Activated CD4-positive, alpha-beta T cell treated with anti-CD3 and anti-CD28 coated beads, Interleukin-2, Interleukin-6, amounts not matched to agents 100 ng/mL and 50 ng/mL, durations not matched to agents 16 hours and 8 hours (primary cell): ENCODE measurements around the gene STOM.
A peak's percentile ranks its signal among the peaks of the same experiment; 100 is the strongest.
"Not testable (repeated sequence)": the region's sequence is repeated elsewhere in the genome, so short reads cannot be mapped to it uniquely, and the experiment has no call there.

ENCODE experiments used
- DNase-seq: peaks from one replicate; pipeline ENCODE4 v3.0.0-alpha.2; 2020

The STOM gene, protein sequence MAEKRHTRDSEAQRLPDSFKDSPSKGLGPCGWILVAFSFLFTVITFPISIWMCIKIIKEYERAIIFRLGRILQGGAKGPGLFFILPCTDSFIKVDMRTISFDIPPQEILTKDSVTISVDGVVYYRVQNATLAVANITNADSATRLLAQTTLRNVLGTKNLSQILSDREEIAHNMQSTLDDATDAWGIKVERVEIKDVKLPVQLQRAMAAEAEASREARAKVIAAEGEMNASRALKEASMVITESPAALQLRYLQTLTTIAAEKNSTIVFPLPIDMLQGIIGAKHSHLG

DNA sequence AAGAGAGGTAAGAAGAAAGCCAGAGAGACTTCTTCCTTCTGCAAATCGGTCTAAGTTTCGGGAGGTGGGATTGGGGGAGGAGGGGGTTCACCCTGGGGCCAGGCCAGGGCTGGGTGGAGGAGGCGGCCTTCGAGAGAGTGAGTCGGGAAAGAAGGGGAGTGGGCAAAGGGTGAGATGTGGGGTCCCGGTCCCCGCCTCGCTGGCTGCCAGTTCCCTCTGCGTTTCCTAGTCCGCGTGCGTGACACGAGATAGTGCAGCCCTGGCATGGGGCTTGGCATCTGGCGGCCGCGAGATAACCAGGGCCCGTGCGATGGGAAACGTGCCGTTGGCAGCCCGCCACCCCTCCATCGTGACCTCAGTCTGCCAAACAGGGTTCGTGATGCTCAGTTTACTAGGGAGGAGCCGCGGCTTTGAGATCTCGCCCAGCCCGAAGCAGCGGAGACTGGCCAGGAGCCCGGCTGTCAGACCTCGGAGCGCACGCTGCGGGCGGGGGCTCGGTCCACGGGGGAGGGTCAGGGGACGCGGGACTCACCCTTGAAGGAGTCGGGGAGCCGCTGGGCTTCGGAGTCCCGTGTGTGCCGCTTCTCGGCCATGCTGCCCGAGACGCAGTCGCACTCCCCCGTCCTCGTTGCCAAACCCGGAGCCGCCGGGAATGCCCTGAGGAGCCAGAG lies at the start of gene STOM:
Gene STOM (minus strand): TSS at position 656 of the 671 bp plus-strand sequence. CDS start 63 bp downstream, at position 593.
- no peak for DNase-seq

DNA sequence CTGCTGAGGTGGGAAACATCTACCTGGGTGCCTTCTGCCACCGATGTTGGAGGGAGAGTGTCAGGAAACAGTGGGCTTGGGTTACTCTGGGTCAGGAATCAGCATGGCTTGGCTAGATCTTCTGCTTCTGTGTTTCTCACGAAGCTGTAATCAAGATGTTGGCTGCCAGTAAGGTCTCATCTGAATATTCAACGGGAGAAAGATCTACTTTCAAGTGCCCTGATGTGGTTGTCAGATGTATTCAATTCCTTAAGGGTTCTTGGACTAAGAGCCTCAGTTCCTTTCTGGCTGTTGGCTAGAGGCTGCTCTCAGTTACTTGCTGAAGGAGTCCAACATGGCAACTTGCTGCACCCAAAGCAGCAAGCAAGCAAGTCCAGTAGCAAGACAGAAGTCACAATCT lies 41.9 kb upstream of the STOM start:
- no peak for DNase-seq

DNA sequence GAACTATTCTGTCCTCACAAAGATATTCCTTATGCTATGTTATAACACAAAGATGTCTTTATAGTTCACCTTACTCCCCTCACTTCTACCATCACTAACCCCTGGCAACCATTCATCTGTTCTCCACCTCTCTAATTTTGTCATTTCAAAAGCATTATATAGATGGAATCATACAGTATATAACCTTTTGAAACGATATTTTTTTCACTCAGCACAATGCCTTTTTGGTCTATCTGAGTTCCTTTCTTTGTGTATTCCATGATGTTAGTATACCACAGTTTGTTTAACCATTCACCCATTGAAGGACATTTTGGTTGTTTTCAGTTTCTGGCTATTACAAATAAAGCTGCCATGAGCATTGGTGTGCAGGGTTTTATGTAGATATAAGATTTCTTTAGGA lies 35.8 kb upstream of the STOM start:
- no peak for DNase-seq

- no peak for DNase-seq
These were observed 34.9 kb upstream of the STOM start for GRCh38 chr9:121404906-121405305.

GRCh38 chr9:121399883-121400607 lies 30.0 kb upstream of the STOM start:
- DNase-seq, result peak; percentile 65

GRCh38 chr9:121399126-121399882 lies 29.3 kb upstream of the STOM start:
- no peak for DNase-seq

DNA sequence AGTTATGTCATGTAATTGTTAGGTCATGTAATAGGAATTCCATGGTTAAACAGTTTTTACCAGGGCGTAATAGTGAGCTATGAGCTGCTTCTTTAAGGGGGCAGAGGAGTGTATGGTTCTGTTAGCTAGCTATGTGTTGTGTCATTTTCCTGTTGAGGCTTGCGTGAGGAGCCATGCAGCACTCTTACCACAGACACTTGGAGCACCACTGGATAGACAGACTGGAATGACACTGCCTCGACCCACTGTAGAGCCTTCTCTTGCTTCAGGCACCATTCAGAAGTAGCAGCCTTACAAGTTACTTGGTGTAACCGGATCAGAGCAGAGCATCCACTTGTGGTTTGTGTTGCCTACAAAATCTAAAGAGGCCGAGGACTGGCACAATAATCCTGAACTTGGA lies 28.3 kb upstream of the STOM start:
- no peak for DNase-seq

- not testable (repeated sequence) for DNase-seq
These were observed 27.2 kb upstream of the STOM start for GRCh38 chr9:121397277-121397676.

DNA sequence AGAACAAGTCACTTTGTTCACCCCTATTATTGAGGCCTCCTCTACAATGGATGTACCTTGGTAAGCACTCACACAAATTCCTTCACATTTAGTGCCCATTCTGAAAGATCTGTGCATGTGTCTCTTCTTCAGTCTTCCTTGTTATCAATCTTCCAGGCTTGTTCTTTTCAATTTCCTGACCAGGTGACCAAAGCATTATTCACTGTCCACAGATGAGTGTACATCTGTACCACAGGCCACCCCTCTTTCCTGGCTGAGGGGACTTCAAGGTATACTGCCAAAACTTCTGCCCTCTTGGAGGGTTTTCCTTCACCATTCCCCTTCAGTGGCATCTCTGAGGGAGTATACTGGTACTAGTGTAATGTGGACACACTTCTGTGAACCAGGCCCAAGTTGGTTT lies 25.5 kb upstream of the STOM start:
- DNase-seq, result peak; percentile 6

GRCh38 chr9:121394292-121394691 lies 24.2 kb upstream of the STOM start:
- no peak for DNase-seq

GRCh38 chr9:121393318-121393717 lies 23.3 kb upstream of the STOM start:
- DNase-seq, result peak; percentile 9

DNA sequence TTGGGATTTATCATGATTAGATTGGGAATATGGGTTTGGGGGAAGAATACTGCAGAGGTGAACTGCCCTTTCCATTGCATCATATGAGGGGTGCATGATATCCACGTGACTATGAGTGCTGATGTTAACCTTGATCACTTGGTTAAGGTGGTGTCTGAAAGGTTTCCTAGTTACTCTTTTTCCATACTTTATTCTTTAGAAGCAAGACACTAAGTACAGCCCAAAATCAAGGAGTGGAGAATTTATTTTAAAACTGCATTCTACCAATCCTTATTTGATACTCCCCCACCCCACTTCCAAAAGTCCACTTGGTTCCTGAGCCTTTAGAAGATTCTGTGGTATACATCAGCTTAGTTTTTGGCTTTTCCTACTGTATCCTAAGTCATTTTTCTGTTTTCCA lies 20.3 kb upstream of the STOM start:
- no peak for DNase-seq

DNA sequence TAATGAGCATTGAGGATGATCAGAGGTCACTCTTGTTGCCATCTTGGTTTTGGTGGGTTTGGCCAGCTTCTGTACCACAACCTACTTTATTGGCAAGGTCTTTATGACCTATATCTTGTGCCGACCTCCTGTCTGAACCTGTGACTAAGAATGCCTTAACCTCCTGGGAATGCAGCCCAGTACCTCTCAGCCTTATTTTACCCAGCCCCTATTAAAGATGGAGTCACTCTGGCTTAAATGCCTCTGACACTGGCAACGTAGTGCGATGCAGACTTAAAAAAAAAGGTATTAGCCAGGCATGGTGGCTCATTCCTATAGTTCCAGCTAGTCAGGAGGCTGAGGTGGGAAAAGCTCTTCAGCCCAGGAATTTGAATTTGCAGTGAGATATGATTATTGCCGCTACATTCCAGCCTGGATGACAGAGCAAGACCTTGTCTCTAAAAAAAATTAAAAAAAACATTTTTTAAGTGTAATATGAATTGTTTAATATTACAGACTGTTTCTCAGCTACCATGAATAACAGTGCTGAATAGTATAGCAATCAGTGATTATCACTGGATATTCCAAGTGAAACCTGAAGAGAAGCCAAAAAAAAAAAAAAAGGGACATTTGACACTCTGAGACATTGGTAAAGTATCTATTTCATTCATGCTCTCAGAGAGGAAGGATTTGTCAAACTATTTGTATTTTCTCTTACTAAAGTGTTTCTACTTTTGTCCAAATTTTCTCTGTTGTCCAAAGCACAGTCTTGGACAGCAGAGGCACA lies 18.3 kb upstream of the STOM start:
- DNase-seq, result no peak

DNA sequence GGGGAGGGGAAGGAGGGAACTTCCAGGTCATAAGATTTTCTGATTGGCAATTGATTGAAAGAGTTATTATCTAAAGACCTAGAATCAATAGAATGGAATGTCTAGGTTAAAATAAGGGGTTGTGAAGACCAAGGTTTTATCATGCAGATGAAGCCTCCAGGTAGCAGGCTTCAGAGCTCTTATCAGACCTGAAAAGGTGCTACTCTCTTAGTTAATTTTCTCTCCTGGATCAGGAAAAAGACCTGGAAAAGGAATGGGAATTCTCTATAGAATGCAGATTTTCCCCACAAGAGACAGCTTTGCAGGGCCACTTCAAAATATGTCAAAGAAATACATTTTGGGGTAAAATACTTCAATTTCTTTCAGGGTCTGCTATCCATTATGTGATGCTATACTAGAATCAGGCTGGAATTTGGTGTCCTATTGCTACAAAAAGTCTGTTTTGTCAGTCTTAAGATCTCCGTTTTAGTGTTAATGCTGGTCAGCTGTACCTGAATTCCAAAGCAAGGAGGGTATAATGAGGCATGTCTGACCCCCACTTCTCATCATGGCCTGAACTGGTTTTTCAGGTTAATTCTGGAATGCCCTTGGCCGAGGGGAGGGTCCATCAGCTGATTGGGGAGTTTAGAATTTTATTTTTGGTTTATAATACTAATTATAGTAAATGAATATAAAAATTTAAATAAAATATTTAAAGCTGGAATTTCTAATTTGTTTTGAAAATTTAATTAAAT lies 16.6 kb upstream of the STOM start:
- DNase-seq, result no peak

GRCh38 chr9:121383715-121384114 lies 13.7 kb upstream of the STOM start:
- no peak for DNase-seq

- DNase-seq, result no peak
These were observed 10.8 kb upstream of the STOM start for GRCh38 chr9:121380846-121381245.

DNA sequence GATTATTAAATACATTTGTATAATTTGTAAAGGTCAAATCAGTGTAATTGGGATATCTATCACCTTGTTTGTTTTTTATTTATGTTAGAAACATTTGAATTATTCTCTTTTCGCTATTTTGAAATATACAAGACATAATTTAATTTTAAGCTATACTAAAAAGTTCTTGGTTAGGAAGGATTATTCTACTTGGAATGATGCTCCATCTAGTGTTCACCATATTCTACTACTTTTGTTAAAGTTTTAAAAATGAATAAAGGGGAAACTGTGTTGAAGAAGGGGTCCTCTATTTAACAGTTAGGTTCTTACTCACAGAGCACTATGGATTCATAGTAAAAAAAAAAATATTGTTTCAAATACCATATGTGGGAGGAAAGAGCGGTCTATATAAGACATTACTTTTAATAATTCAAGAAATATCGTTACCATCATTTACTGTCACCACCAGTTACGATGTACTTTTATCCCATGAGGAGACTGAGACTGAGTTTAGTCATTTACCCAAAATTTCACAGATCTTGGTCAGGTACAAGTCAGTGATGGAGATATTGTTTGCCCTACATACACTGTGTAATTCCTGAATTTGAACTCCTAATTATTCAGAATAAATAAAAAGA lies 6.3 kb upstream of the STOM start:
- no peak for DNase-seq

DNA sequence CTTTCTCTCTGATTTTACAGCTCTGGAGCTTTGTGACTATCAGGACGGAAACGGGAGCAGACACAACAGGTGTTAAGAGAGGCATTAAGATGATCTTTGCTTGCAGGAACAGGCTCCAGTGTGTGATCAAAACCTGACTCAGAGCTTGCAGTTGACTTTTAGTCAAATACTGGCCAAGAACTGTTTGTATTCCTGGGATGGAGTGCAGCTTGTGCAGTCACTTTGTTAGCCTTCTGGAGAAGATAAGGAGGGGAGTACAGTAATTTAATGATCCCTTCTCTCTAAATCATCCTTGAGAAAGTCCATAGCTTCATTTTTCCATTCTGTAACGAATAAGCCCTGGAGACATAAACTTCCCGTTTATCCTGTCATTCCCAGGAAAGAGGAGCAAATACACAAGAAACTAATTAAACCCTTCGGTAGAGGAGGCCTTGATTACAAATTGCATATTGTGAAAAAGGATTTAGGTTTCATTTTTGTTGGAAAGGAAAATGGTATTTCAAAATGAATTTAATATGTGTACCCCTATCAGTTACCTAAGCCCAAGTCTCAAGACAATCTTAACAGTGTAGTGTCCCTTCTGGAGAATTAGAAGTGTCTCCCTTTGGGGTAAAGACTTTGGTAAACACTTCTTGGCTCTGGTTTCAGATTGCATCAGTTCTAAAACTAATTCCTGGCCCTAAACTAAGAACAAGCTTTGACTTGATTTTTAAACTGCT lies 3.1 kb upstream of the STOM start:
- no peak for DNase-seq

GRCh38 chr9:121372239-121373010 lies 2.4 kb upstream of the STOM start:
- DNase-seq, result no peak
